Choroid plexus epithelial cell (primary cell): ENCODE measurements around the gene RNF8.
A peak's percentile ranks its signal among the peaks of the same experiment; 100 is the strongest.
"Not testable (repeated sequence)": the region's sequence is repeated elsewhere in the genome, so short reads cannot be mapped to it uniquely, and the experiment has no call there.

ENCODE experiments used
- DNase-seq: peaks from one replicate; pipeline ENCODE4 v3.0.0-alpha.2; 2010; ENCODE audit warnings: low read depth
- H3K4me3 ChIP-seq: 2 replicates; pipeline ENCODE4 v1.5.1; 2011; ENCODE audit warnings: low read depth, mild to moderate bottlenecking, control low read depth, low read length, moderate library complexity
- CTCF ChIP-seq: conservative IDR thresholded peaks from 2 replicates; pipeline ENCODE4 v1.5.1; 2011; ENCODE audit warnings: low read depth, mild to moderate bottlenecking, control low read depth, inconsistent platforms, low read length, moderate library complexity

RNF8 gene

GRCh38 chr6:37321516-37322415 is 32.0 kb upstream of the RNF8 start:
- H3K4me3 ChIP-seq = no peak overlapping the region
- no peak for TF ChIP-seq CTCF
- no peak for DNase-seq

- H3K4me3 ChIP-seq = no peak overlapping the region
- peak; percentile 61 for DNase-seq
- no peak for TF ChIP-seq CTCF
Measured at GRCh38 chr6:37323580-37323979, 30.2 kb upstream of the RNF8 start.

GRCh38 chr6:37324131-37325033 is 29.4 kb upstream of the RNF8 start:
- DNase-seq = peak; percentile 11
- no peak for TF ChIP-seq CTCF
- H3K4me3 ChIP-seq = no peak overlapping the region

GRCh38 chr6:37330345-37330744 is 23.4 kb upstream of the RNF8 start:
- DNase-seq, H3K4me3 ChIP-seq: not testable (repeated sequence)

- H3K4me3 ChIP-seq = no peak overlapping the region
- no peak for TF ChIP-seq CTCF
- DNase-seq = no peak
Measured at GRCh38 chr6:37331047-37331446, 22.7 kb upstream of the RNF8 start.

- TF ChIP-seq CTCF = no peak
- no peak for DNase-seq
- H3K4me3 ChIP-seq = no peak overlapping the region
Measured at GRCh38 chr6:37332894-37333293, 20.9 kb upstream of the RNF8 start.

GRCh38 chr6:37334047-37334446 is 19.7 kb upstream of the RNF8 start:
- no peak for TF ChIP-seq CTCF

GRCh38 chr6:37338317-37338716 is 15.5 kb upstream of the RNF8 start:
- not testable (repeated sequence) for DNase-seq, H3K4me3 ChIP-seq

More at GRCh38 chr6:37334047-37334446, 19.7 kb upstream of the RNF8 start:
- DNase-seq = no peak
- H3K4me3 ChIP-seq = no peak overlapping the region
